NCI-H345 (cell line): ENCODE measurements around the gene CUBN.

Source experiments
- DNase-seq: peaks from one replicate; lab custom pipeline; 2025; lab: John Stamatoyannopoulos, UW

Gene CUBN

DNA sequence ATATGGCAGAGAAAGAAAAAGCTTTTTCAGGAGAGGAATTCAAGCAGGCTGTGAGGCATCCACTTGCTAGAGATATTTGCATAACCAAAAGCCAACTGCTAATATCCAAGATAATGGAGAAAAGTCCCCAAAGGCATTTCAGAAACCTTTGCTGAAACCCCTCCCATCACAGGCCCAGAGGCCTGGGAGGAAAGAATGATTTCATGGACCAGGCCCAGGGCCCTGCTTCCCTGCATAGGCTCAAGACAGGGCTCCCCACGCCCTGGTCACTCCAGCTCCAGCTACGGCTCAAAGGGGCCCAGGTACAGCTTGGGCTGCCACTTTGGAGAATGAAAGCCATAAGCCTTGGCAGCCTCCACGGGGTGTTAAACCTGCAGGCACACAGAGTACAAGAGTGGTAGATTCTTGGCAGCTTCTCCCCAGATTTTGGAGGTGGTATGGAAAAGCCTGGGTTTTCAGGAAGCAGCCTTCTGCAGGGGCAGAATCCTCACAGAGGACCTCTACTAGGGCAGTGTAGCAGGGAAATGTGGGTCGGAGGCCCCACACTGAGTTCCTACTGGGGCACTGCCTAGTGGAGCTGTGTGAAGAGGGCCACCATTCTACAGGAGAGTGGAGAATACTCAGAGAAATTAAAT is 306.8 kb downstream of the CUBN start:
- no peak for DNase-seq

DNA sequence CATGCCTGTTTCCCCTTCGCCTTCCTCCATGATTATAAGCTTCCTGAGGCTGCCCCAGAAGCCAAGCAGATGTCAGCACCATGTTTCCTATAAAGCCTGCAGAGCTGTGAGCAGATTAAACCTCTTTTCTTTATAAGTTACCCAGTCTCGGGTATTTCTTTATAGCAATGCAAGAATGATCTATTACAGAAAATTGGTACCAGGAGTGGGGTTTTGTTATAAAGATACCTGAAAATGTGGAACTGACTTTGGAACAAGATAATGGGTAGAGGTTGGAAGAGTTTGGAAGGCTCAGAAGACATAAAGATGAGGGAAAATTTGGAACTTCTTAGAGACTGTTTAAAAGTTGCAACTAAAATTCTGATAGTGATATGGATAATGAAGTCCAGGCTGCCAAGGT is 307.6 kb downstream of the CUBN start:
- DNase-seq: no peak

DNA sequence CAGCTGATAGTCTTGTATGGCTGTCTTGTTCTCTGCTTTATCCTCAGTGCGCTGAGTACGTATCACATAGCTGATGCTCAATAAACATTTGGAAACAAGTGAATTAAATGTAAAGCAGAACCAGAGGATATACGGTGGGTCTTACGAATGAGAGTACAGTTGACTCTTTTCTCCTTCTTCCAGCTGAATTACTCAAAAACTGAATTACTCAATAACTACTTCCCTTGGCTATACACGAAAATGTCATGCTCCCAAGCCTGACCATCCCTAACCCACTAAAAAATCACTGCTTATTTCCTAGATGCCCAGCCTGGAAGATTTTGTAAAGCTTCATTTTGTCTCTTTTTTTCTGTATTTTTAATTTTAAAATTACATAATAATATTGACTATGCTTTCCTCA is 309.2 kb downstream of the CUBN start:
- no peak for DNase-seq

DNA sequence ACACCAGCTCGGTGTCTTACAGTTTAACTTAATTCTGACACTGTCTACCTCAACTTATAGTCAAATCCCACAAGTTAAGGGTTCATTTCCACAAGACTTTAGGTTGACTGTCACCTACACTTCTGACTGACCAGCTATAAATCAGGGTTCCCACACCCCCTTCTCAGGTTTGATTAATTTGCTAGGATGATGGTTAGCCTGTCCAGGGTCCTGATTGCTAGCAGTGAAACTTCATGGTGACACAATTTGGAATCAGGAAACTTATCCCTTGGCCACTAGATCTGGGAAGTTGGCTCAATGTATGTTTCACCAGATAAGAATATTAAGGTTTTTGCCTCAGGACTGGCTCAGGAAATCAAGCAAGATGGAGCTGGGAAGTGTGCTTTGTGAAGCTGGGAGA is 309.6 kb downstream of the CUBN start:
- no peak for DNase-seq

DNA sequence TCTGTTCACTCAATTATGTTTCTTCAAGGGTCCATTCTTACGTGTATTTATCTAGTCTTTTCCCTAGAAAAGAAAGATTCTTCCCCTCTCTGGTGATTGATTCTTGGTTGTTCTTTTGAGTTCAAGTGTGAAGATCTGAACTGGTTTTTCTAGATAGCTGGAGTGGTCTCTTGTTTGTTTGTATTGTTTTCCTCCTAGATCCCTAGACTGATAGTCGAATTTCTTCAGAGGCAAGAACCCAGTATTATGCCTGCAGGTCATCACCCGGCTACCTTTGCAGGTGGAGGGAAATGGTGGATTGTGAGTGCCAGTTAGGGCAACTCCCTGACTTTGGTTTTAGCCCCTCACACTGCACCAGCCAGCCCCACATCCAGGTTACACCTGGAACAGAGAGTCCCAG is 310.2 kb downstream of the CUBN start:
- no peak for DNase-seq

DNA sequence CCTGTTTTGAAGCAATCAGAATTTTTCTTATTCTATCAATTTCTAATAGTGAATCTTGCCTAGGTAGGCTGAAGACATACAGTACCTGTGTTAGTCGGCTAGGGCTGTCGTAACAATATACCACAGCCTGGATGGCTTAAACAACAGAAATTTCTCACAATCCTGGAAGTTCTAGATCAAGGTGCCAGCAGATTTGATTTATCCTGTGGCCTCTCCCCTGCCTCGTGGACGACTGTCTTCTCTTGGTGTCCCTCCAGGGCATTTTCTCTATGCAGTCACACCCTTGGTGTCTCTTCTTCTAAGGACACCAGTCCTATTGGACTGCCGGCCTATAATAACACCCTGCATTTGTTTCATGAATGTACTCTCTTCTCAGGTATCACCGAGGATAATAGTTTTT is 310.6 kb downstream of the CUBN start:
- DNase-seq: no peak

DNA sequence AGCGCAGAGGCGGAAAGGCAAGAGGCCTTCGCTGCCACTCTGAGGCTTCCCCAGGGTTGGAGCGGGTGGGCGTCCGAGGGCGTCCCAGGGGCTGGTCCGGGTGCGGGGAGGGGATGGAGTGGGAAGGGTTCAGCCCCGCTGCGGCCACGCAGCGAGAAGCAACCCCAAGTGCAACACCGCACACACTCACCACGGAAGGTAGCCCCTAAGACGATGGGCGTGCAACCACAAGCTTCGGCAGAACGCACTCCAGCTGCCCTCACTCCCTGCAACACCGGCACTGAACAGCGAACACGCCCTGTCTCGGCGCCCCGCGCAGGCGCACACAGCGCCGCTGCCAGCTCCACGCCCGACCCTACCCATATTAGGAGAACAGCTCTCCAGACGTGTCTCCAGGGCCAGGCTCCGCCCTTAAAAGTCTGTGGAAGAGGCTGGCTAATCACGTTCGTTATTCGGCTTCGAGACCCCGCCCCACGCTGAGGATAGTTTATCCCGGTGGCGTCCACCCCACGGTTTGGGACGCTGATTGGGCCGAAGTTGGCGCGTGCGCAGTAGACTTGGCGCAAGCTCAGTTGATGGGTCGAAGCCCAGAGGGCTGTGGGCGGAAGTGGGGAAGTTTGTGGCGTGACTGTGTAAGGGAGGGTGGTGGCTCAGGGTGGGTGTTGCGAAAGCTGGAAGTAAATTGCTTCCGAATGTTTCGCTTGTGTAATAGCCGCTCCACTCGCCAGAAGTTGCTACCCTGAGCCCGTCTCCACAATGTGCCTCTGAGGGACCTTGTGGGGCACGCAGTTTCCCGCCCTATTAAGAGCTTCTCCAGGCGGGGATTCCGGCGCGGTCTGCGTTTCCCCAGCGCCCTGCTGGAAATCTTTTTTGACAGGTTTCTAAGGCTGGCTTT is 312.2 kb downstream of the CUBN start, which contains the start of gene RSU1:
Gene RSU1 (minus strand): TSS at position 300 of the 895 bp plus-strand sequence. CDS start 343 bp downstream, outside the sequence.
- peak; percentile 98 for DNase-seq

DNA sequence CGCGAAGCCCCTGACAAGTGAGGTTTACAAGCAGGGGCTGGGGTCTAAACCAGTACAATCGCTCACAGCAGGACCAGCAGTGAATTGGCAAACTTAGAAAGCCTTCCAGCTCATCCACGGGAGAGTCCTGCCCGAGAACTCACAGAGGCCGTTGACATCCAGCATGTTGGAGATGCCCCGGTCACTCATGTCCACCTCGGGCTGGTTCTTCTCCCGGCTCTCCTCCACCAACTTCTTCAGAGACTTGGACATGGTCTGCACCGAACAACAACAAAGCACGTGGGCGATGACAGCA is 312.8 kb downstream of the CUBN start:
- DNase-seq: no peak

DNA sequence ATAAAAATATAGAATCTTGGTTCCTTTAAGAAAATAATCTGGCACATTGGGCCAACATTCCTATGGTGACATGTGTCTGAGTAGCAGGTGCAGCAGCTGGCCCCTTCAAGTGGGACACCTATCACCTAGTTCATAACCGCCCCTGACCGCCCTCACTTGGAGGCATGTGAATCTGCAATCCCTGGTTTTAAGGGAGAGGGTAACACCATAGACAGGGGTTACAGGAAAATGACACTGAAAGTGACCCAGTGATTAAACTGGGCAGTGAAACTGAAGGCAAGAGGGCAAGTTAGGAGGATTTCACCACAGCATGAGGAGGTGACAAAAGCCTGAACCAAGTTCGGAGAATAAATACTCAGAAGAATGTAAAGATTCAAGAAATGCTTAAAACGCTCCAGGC is 313.4 kb downstream of the CUBN start:
- no peak for DNase-seq

DNA sequence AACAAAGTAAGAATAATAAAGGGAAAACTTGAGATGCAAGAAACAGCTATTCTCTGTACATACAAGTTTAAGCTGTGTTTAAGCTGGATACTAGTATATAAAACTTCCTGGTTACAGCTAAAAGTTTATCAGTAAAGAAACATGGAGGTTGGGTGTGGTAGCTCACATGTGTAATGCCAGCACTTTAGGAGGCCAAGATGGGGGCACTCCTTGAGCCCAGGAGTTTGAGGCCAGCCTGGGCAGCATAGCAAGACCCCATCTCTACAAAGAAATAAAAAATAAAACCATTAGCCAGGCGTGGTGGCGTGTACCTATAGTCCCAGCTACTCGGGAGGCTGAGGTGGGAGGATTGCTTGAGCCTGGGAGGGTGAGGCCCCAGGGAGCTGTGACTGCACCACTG is 315.6 kb downstream of the CUBN start:
- DNase-seq: no peak

DNA sequence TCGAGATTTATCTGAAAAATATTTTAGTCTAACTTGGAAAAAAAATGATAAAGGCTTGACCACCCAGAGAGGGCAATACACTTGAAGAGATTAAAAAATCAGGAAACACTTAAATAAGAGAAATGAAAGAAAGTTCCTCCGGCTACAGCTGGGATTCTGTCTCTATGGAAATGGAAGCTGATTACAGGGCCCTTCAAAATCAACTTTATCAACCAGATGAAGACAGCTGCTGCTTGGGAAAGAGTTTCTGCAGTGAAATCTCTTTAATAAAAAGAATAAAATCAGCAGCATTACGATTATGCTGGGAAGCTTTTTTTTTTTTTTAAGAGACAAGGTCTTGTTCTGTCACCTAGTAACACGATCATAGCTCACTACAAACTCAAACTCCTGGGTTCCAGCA is 316.9 kb downstream of the CUBN start:
- no peak for DNase-seq

DNA sequence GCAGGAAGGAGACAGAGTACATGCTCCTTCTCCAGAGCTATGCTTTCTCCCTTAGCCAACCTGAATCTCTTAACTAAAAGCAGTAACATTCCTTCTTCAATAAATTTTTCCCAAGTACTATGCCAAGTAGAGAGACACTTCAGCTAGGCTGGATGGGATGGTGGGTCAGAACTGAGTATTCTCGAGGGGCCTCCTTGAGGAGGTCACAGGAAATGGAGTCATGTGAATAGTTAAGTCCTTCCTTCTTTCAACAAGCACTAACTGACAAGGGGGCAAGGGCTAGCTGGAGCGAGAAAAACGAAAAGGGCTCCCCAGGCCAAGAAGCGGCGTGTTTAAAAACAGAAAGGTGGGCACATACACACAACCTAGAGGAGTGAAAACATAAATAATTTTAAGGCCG is 317.8 kb downstream of the CUBN start:
- DNase-seq: no peak

DNA sequence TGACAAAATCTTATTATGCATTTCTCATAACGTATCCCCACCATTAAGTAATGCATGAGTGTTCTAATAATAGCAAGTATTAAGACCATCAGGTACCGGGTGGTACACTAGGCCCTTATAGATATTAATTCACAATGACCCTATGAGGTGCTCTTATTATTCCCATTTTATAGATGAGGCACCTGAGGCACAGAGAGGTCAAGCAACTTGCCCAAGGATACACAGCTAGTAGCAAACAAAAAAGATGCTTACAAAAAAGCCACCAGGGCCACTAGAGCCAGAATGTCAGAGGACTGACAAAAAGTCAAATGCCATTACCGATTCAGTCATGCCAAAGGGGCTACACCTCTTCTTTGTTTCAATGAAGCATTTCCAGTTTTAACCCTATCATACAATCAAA is 318.3 kb downstream of the CUBN start:
- no peak for DNase-seq

DNA sequence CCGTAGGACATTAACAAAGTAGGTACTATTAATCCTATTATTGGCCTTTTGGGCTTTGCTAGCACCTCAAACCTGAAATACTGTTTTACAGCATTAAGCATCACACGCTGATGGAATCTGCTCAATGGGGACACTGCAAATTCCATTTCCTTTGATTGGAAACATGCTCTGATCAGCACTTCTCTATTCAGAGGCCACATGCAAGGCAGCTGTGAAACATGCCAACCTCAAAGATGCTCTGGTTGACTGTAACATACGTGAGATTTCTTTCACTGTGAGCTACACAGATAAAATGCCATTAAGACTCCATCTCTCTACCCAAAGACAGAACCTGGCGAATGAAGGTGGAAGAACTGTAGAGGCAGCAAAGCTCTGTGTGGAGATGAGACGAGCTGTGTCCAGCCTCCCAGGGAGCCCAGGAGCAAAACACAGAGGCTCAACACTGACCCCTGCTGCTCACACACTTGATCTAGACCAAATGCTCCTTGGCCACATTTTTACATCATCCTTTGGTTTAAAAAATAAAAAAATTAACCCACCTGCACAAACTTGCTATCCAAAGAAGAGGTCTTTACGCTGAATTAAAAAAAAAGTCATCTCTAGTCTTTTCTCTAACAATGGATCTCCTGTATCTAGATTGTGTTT is 320.4 kb downstream of the CUBN start:
- DNase-seq: peak; percentile 2

DNA sequence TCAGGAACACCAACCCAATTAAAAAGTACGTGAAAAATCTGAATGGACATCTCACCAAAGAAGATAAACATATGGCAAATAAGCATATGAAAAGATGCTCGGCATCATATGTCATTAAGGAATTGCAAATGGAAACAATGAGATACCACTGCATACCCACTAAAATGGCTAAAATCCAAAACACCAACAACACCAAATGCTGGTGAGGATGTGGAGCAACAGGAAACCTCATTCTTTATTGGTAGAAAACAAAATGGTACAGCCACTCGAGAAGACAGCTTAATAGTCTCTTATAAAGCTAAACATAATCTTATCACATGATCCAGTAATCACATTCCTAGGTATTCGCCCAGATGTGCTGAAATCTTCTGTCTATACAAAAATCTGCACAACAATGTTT is 325.5 kb downstream of the CUBN start:
- no peak for DNase-seq

DNA sequence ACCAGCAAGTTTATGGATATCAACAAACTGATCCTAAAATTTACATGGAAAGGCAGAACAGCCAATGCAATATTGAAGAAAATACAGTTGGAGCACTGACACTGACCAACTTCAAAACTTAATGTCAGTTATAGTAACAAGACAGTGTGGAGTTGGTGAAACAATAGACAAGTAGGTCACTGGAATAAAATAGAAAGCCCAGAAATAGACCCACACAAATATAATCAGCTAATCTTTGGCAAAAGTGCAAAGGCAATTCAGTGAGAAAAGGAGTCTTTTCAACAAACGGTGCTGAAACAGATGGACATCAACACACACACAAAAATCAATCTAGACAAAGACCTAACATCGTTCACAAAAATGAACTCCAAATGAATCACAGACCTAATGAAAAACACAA is 326.1 kb downstream of the CUBN start:
- DNase-seq: no peak

DNA sequence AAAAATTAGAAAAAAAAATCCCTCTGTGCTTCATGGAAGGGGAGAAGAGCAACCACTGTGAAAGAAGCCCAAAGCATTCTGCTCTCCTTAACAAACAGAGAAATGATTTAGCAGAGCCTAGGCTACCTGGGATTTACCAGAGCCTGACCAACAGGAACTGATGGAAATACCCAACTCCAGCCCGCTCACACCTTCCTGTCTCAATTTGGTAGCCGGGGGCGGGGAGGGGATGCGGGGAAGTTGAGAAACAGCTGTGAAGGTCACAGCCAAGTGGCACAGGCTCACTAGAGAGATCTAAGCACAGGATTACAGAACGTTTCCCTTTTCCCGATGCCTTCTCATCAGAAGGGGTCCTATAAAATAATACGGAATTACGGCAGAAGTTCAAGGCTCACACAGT is 330.0 kb downstream of the CUBN start:
- DNase-seq: no peak

DNA sequence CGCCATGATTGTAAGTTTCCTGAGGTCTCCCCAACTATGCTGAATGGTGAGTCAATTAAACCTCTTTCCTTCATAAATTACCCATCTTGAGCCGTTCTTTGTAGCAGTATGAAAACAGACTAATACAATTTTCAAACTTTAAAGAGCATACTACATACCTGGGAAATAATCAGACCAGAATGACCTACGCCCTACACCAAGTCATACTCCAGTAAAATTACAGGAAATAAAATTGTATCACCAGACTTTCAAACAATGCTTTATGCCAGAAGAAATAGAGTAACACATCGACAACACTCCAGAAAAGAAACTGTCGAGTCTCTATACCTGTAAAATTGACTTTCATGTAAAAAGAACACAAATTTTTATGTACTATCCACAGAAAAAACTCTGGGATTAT is 331.0 kb downstream of the CUBN start:
- DNase-seq: no peak

DNA sequence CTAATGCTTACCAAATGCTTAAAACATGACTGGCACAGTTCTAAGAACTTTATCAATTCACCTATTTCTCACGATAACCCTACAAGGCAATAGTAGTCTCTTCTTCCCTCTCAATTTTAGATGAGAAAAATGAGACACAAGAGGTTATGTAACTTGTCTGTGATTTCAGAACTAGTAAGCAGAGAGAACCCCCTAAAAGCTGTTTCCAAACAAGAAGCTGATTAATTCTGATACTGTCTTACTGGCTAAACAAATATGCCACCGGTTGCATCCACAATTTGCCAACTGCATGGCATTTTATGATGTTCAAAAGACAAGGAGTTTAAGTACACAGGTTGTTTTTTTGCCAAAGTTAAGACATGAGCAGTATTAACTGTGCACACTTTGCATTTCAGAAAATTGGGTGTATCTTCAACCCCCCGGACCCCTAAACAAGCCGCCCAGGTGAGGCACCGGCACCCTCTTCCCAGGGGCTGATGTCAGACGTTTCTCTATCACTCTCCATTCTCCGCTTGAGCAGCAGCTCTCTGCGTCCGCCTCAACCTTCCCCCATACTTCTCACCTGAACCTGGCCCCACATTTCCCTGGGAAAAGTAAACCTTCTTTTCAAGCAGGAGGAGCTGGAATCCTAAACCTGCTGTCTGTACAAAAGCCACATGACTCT is 334.1 kb downstream of the CUBN start:
- no peak for DNase-seq

DNA sequence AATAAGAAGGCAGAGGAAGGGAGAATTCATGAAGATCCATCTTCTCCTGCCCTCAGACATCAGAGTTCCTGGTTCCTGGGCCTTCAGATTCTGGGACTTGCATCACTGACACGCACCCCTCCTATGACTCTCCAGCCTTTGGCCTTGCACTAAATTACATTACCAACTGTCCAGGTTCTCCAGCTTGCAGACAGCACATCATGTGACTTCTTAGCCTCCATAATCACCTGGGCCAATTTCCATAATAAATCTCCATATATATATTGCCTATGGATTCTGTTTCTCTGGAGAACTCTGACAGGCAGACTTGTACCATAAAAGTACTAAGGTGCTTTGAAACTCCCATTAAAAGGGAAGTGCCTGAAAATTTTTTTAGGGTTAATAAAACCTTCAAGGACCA is 335.6 kb downstream of the CUBN start:
- no peak for DNase-seq

DNA sequence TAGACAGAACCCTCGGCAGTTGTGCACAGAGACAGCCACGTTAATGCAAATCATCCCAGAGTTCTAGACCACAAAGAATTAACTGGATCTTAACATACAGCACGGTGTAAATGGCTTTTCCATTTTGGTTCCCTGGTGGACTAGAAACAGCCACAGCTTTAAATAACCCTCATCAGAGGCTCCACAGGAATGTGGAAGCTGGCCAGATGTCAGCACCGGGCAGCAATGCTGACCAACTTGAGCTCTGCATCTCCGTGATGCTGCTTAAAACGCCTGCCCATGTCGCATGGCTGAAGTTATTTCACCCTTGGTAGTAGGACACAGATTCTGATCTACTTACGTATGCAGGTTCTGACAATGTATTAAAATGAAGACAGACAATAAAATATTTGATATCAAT is 336.9 kb downstream of the CUBN start:
- DNase-seq: no peak

DNA sequence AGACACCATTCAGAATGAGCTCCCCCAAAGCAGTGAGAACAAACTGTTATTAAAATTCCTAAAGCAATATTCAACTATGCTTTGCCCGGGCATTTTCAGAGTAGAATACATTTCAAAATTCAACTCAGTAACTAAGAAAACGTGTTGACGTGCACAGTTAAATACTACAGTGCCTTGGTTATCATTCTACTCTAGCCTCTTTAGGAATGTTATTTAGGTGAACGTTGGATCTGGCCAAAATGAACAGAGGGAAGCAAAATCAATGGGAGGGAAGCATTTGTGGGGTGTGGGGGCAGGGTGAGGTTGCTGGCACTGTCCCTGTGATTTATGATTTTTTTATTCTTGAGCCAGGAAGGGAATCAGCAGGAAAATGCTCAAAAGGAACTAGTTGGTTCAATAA is 339.8 kb downstream of the CUBN start:
- no peak for DNase-seq

DNA sequence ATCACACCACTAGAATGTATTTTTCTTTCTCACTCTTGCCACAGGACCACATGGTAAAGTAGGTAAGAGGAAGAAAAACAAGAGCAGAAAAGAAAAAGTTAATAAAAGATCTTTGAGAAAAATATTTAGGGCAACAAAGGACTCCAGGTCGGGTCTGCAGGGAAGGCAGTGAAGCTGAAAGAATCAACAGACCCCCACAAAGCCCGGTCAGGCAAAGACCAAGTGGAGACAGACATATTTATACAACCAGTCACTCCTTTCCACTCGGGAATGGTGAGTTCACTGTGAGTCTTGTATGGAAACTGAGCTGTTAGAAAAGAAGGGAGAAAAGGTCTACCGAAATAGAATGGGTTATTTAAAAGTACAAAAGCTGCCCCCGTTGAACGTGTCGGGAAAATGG is 340.4 kb downstream of the CUBN start:
- DNase-seq: no peak
